GM21515 (cell line): ENCODE measurements around the gene DCAF4.
"Not testable (repeated sequence)": the region's sequence is repeated elsewhere in the genome, so short reads cannot be mapped to it uniquely, and the experiment has no call there.

Experiments used
- ATAC-seq: cut with Tn5 transposase; IDR thresholded peaks from one replicate; pipeline ENCODE4 v1.9.1; 2021; ENCODE audit not compliant: unreplicated experiment

DCAF4 gene

GRCh38 chr14:72929316-72930080, 3.2 kb downstream of the DCAF4 start:
- ATAC-seq = no peak

- no peak for ATAC-seq
These were observed 6.6 kb downstream of the DCAF4 start for GRCh38 chr14:72932893-72933292.

- ATAC-seq = no peak
These were observed 13.4 kb downstream of the DCAF4 start for GRCh38 chr14:72939630-72940029.

- no peak for ATAC-seq
These were observed 15.2 kb downstream of the DCAF4 start for GRCh38 chr14:72941286-72941985.

GRCh38 chr14:72942934-72943333, 16.7 kb downstream of the DCAF4 start:
- no peak for ATAC-seq

- no peak for ATAC-seq
These were observed 17.7 kb downstream of the DCAF4 start for GRCh38 chr14:72943876-72944430.

- no peak for ATAC-seq
These were observed 19.2 kb downstream of the DCAF4 start for GRCh38 chr14:72945356-72946027.

GRCh38 chr14:72946491-72946890, 20.2 kb downstream of the DCAF4 start:
- ATAC-seq = no peak

- no peak for ATAC-seq
These were observed 21.3 kb downstream of the DCAF4 start for GRCh38 chr14:72947366-72948160.

- no peak for ATAC-seq
These were observed 22.3 kb downstream of the DCAF4 start for GRCh38 chr14:72948481-72949138.

- no peak for ATAC-seq
These were observed 25.9 kb downstream of the DCAF4 start for GRCh38 chr14:72952171-72952570.

- not testable (repeated sequence) for ATAC-seq
These were observed 30.5 kb downstream of the DCAF4 start for GRCh38 chr14:72956741-72957140.

GRCh38 chr14:72957213-72957612, 30.9 kb downstream of the DCAF4 start:
- ATAC-seq = no peak

GRCh38 chr14:72958548-72958947, 32.3 kb downstream of the DCAF4 start:
- ATAC-seq = no peak

GRCh38 chr14:72961016-72961415, 34.8 kb downstream of the DCAF4 start:
- not testable (repeated sequence) for ATAC-seq

- ATAC-seq = no peak
These were observed 35.5 kb downstream of the DCAF4 start for GRCh38 chr14:72961579-72962335.

- ATAC-seq = not testable (repeated sequence)
These were observed 36.1 kb downstream of the DCAF4 start for GRCh38 chr14:72962336-72962754.

GRCh38 chr14:72962829-72963312, 36.6 kb downstream of the DCAF4 start:
- no peak for ATAC-seq

GRCh38 chr14:72965249-72965648, 39.0 kb downstream of the DCAF4 start:
- ATAC-seq = no peak
